ENCODE measurements around the gene POFUT2. TPM values are rescaled to one million over a fixed set of nuclear protein-coding genes. Genes with fewer than 3 reads are reported as not detected.
A peak's percentile ranks its signal among the peaks of the same experiment; 100 is the strongest.

POFUT2 gene
- total RNA-seq (ENCODE audit: unreplicated experiment), result 31.9 TPM
- long read RNA-seq, result 0 reads

GRCh38 chr21:45287438-45288391, at the start of gene POFUT2:
POFUT2 (minus strand) TSS chr21:45287895; CDS start chr21:45287871, 24 bp downstream.
- no peak for TF ChIP-seq CTCF (IDR thresholded peaks at IDR 0.05; ENCODE audit: partially characterized antibody, unreplicated experiment)
- Mint-ChIP-seq H3K4me1 (ENCODE audit: low read depth, unreplicated experiment) (peaks cover 27% of the 10 kb centered on the region), H3K27me3 (ENCODE audit: unreplicated experiment) (peaks cover 2% of the 10 kb centered on the region), H3K4me3 (ENCODE audit: unreplicated experiment) (peak within 1 kb of the TSS; percentile 81), H3K9me3 (ENCODE audit: unreplicated experiment) (peaks cover 12% of the 10 kb centered on the region), H3K27ac (ENCODE audit: unreplicated experiment) (no peak within 1 kb of the TSS), H3K36me3 (ENCODE audit: unreplicated experiment) (peaks cover 7% of the 10 kb centered on the region)
- DNase-seq, result peak; percentile 100

GRCh38 chr21:45336870-45337269, 49.2 kb upstream of the POFUT2 start:
- no peak for DNase-seq

GRCh38 chr21:45336535-45336810, 48.8 kb upstream of the POFUT2 start:
- no peak for TF ChIP-seq CTCF (IDR thresholded peaks at IDR 0.05; ENCODE audit: partially characterized antibody, unreplicated experiment)

More at GRCh38 chr21:45336870-45337269, 49.2 kb upstream of the POFUT2 start:
- Mint-ChIP-seq H3K4me1 (ENCODE audit: low read depth, unreplicated experiment) (peaks cover 10% of the 10 kb centered on the region), H3K27me3 (ENCODE audit: unreplicated experiment) (peaks cover 5% of the 10 kb centered on the region), H3K36me3 (ENCODE audit: unreplicated experiment) (no peaks in the 10 kb centered on the region), H3K9me3 (ENCODE audit: unreplicated experiment) (peaks cover 4% of the 10 kb centered on the region), H3K4me3 (ENCODE audit: unreplicated experiment) (no peak overlapping the region), H3K27ac (ENCODE audit: unreplicated experiment) (no peak overlapping the region)
- TF ChIP-seq CTCF (IDR thresholded peaks at IDR 0.05; ENCODE audit: partially characterized antibody, unreplicated experiment), result no peak

GRCh38 chr21:45335761-45336534, 48.3 kb upstream of the POFUT2 start:
- no peak overlapping the region for H3K4me3 Mint-ChIP-seq (ENCODE audit: unreplicated experiment)
- no peak for DNase-seq
- H3K4me1 Mint-ChIP-seq (ENCODE audit: low read depth, unreplicated experiment), result peaks cover 12% of the 10 kb centered on the region
- H3K27ac Mint-ChIP-seq (ENCODE audit: unreplicated experiment), result no peak overlapping the region
- TF ChIP-seq CTCF (IDR thresholded peaks at IDR 0.05; ENCODE audit: partially characterized antibody, unreplicated experiment), result no peak
- peaks cover 4% of the 10 kb centered on the region for H3K9me3 Mint-ChIP-seq (ENCODE audit: unreplicated experiment)
- H3K27me3 Mint-ChIP-seq (ENCODE audit: unreplicated experiment), result peaks cover 5% of the 10 kb centered on the region
- no peaks in the 10 kb centered on the region for H3K36me3 Mint-ChIP-seq (ENCODE audit: unreplicated experiment)

More at GRCh38 chr21:45336535-45336810, 48.8 kb upstream of the POFUT2 start:
- H3K36me3 Mint-ChIP-seq (ENCODE audit: unreplicated experiment), result no peaks in the 10 kb centered on the region
- peaks cover 10% of the 10 kb centered on the region for H3K4me1 Mint-ChIP-seq (ENCODE audit: low read depth, unreplicated experiment)
- no peak overlapping the region for H3K27ac Mint-ChIP-seq (ENCODE audit: unreplicated experiment)
- peaks cover 5% of the 10 kb centered on the region for H3K27me3 Mint-ChIP-seq (ENCODE audit: unreplicated experiment)
- H3K4me3 Mint-ChIP-seq (ENCODE audit: unreplicated experiment), result no peak overlapping the region
- peaks cover 4% of the 10 kb centered on the region for H3K9me3 Mint-ChIP-seq (ENCODE audit: unreplicated experiment)
- DNase-seq, result no peak

Data from glutamatergic neuron (in vitro differentiated cells).